Measurements from ENCODE around the gene MCEMP1.

MCEMP1 gene

GRCh38 chr19:7645163-7645562 is 31.7 kb upstream of the MCEMP1 start:
- H3K9ac ChIP-seq (ENCODE audit: low read length): no peak overlapping the region
- H3K36me3 ChIP-seq (ENCODE audit: low read length): no peaks in the 10 kb centered on the region
- H3F3A ChIP-seq (ENCODE audit: insufficient read depth): no peaks in the 10 kb centered on the region
- H3K4me2 ChIP-seq (ENCODE audit: low read depth, low read length, poor library complexity, severe bottlenecking): no peak overlapping the region
- H3K27ac ChIP-seq (ENCODE audit: low read depth, low read length): no peak overlapping the region
- TF ChIP-seq EZH2phosphoT487 (conservative IDR thresholded peaks at IDR 0.05; ENCODE audit: low read length) (no peak), CTCF (IDR thresholded peaks at IDR 0.05; ENCODE audit: insufficient read depth, low read length, poor library complexity, severe bottlenecking) (no peak)
- no peaks in the 10 kb centered on the region for H3K79me2 ChIP-seq (ENCODE audit: insufficient read depth, low read length)
- H4K20me1 ChIP-seq (ENCODE audit: low read depth, low read length): no peaks in the 10 kb centered on the region
- H3K27me3 ChIP-seq (ENCODE audit: low read length): no peaks in the 10 kb centered on the region
- H3K4me3 ChIP-seq (ENCODE audit: insufficient read depth, low read length, poor library complexity, severe bottlenecking): no peak overlapping the region
- H3K9me3 ChIP-seq (ENCODE audit: insufficient read depth, low read length): no peaks in the 10 kb centered on the region
- H2AFZ ChIP-seq (ENCODE audit: low read depth, low read length, severe bottlenecking): no peak overlapping the region
- no peaks in the 10 kb centered on the region for H3K9me2 ChIP-seq (replicated peaks; ENCODE audit: insufficient read depth, low read length)

GRCh38 chr19:7645656-7646425 is 31.0 kb upstream of the MCEMP1 start:
- H3K9ac ChIP-seq (ENCODE audit: low read length): no peak overlapping the region

GRCh38 chr19:7646426-7646700 is 30.5 kb upstream of the MCEMP1 start:
- Histone ChIP-seq H3K9me3 (ENCODE audit: insufficient read depth, low read length) (no peaks in the 10 kb centered on the region), H3K9ac (ENCODE audit: low read length) (no peak overlapping the region), H2AFZ (ENCODE audit: low read depth, low read length, severe bottlenecking) (no peak overlapping the region), H3K27ac (ENCODE audit: low read depth, low read length) (no peak overlapping the region), H3F3A (ENCODE audit: insufficient read depth) (no peaks in the 10 kb centered on the region), H3K4me2 (ENCODE audit: low read depth, low read length, poor library complexity, severe bottlenecking) (no peak overlapping the region), H3K79me2 (ENCODE audit: insufficient read depth, low read length) (no peaks in the 10 kb centered on the region), H3K36me3 (ENCODE audit: low read length) (no peaks in the 10 kb centered on the region), H4K20me1 (ENCODE audit: low read depth, low read length) (no peaks in the 10 kb centered on the region), H3K4me3 (ENCODE audit: insufficient read depth, low read length, poor library complexity, severe bottlenecking) (no peak overlapping the region), H3K27me3 (ENCODE audit: low read length) (no peaks in the 10 kb centered on the region), H3K9me2 (replicated peaks; ENCODE audit: insufficient read depth, low read length) (no peaks in the 10 kb centered on the region)
- TF ChIP-seq CTCF (IDR thresholded peaks at IDR 0.05; ENCODE audit: insufficient read depth, low read length, poor library complexity, severe bottlenecking) (no peak), EZH2phosphoT487 (conservative IDR thresholded peaks at IDR 0.05; ENCODE audit: low read length) (no peak)

More at GRCh38 chr19:7645656-7646425, 31.0 kb upstream of the MCEMP1 start:
- Histone ChIP-seq H3K9me2 (replicated peaks; ENCODE audit: insufficient read depth, low read length) (no peaks in the 10 kb centered on the region), H3K36me3 (ENCODE audit: low read length) (no peaks in the 10 kb centered on the region), H2AFZ (ENCODE audit: low read depth, low read length, severe bottlenecking) (no peak overlapping the region), H3K9me3 (ENCODE audit: insufficient read depth, low read length) (no peaks in the 10 kb centered on the region), H3K4me3 (ENCODE audit: insufficient read depth, low read length, poor library complexity, severe bottlenecking) (no peak overlapping the region), H3K79me2 (ENCODE audit: insufficient read depth, low read length) (no peaks in the 10 kb centered on the region), H3K27me3 (ENCODE audit: low read length) (no peaks in the 10 kb centered on the region), H3K4me2 (ENCODE audit: low read depth, low read length, poor library complexity, severe bottlenecking) (no peak overlapping the region), H3F3A (ENCODE audit: insufficient read depth) (no peaks in the 10 kb centered on the region), H3K27ac (ENCODE audit: low read depth, low read length) (no peak overlapping the region), H4K20me1 (ENCODE audit: low read depth, low read length) (no peaks in the 10 kb centered on the region)
- TF ChIP-seq CTCF (IDR thresholded peaks at IDR 0.05; ENCODE audit: insufficient read depth, low read length, poor library complexity, severe bottlenecking) (no peak), EZH2phosphoT487 (conservative IDR thresholded peaks at IDR 0.05; ENCODE audit: low read length) (no peak)

All from SU-DHL-6 (cell line).